HEK293 (cell line): ENCODE data around the gene GALNT13.

Experiments
- CTCF ChIA-PET: fragments of 350-600 bp; formaldehyde crosslinking; extraction: SDS; loops from one replicate; lab custom pipeline; 2021; ENCODE audit warnings: antibody characterized with exemption; lab: Yijun Ruan, JAX
- POLR2A ChIA-PET: fragments of 300-600 bp; formaldehyde crosslinking; extraction: SDS; loops from one replicate; lab custom pipeline; 2020; ENCODE audit warnings: antibody characterized with exemption, inconsistent platforms; lab: Yijun Ruan, JAX
- H3K27ac ChIP-seq: fragments of 200-500 bp; sonication (Bioruptor generic); 2 replicates; pipeline ENCODE4 v1.5.1; 2014; ENCODE audit warnings: low read depth, low read length, control low read depth, inconsistent platforms; ENCODE audit errors: extremely low read depth
- H3K36me3 ChIP-seq, 2 experiments: fragments of 200-500 bp in 1 of 2; sonication (Bioruptor generic) in 1 of 2; 1 replicate in 1 of 2; 2 replicates in 1 of 2; pipeline ENCODE4 v1.5.1; 2014 to 2017; ENCODE audit warnings: inconsistent platforms in 2 of 2, low read length in 2 of 2; ENCODE audit not compliant: control insufficient read depth in 2 of 2, insufficient read depth in 1 of 2
- H3K4me1 ChIP-seq: fragments of 200-500 bp; sonication (Bioruptor generic); 2 replicates; pipeline ENCODE4 v1.5.1; 2014; ENCODE audit warnings: mild to moderate bottlenecking, low read length, inconsistent platforms; ENCODE audit not compliant: control insufficient read depth, insufficient read depth
- H3K4me3 ChIP-seq: 2 replicates; pipeline ENCODE4 v1.5.1; 2011; ENCODE audit warnings: low read depth, mild to moderate bottlenecking, control low read depth, low read length, moderate library complexity
- H3K9me3 ChIP-seq: fragments of 200-500 bp; sonication (Bioruptor generic); 2 replicates; pipeline ENCODE4 v1.5.1; 2014; ENCODE audit warnings: low read depth, low read length, inconsistent platforms; ENCODE audit not compliant: control insufficient read depth, insufficient read depth
- BCL11A ChIP-seq: fragments of 450-650 bp; formaldehyde crosslinking; IDR thresholded peaks from 2 replicates; pipeline ENCODE4 v1.5.1; 2016; ENCODE audit warnings: low read depth, missing biosample characterization, missing genetic modification characterization
- HOXA7 ChIP-seq: sonication (generic); formaldehyde crosslinking; IDR thresholded peaks from 2 replicates; pipeline ENCODE4 v1.8.1; 2022; ENCODE audit warnings: missing genetic modification reagents, borderline replicate concordance
- MYNN ChIP-seq: fragments of 450-650 bp; formaldehyde crosslinking; IDR thresholded peaks from 2 replicates; pipeline ENCODE4 v1.5.1; 2016; ENCODE audit warnings: missing biosample characterization, missing genetic modification characterization, borderline replicate concordance
- SALL2 ChIP-seq: fragments of 450-650 bp; formaldehyde crosslinking; IDR thresholded peaks from 2 replicates; pipeline ENCODE4 v1.5.0; 2017; ENCODE audit warnings: missing biosample characterization, mild to moderate bottlenecking, missing genetic modification characterization, borderline replicate concordance
- SP2 ChIP-seq: fragments of 450-650 bp; formaldehyde crosslinking; IDR thresholded peaks from 2 replicates; pipeline ENCODE4 v1.5.1; 2016; ENCODE audit warnings: missing biosample characterization, missing genetic modification characterization
- ZFP37 ChIP-seq: fragments of 450-650 bp; formaldehyde crosslinking; IDR thresholded peaks from 2 replicates; pipeline ENCODE4 v1.5.1; 2016; ENCODE audit warnings: missing biosample characterization, missing genetic modification characterization
- ZFP69B ChIP-seq: fragments of 450-650 bp; formaldehyde crosslinking; IDR thresholded peaks from 2 replicates; pipeline ENCODE4 v1.5.1; 2016; ENCODE audit warnings: missing biosample characterization, missing genetic modification characterization
- ZIC2 ChIP-seq: fragments of 450-650 bp; formaldehyde crosslinking; IDR thresholded peaks from 2 replicates; pipeline ENCODE4 v1.5.1; 2016; ENCODE audit warnings: missing biosample characterization, missing genetic modification characterization
- ZNF157 ChIP-seq: fragments of 450-650 bp; formaldehyde crosslinking; IDR thresholded peaks from 2 replicates; pipeline ENCODE4 v1.5.1; 2016; ENCODE audit warnings: missing biosample characterization, missing genetic modification characterization
- ZNF223 ChIP-seq: fragments of 450-650 bp; formaldehyde crosslinking; IDR thresholded peaks from 2 replicates; pipeline ENCODE4 v1.5.1; 2016; ENCODE audit warnings: missing biosample characterization, missing genetic modification characterization
- ZNF24 ChIP-seq: fragments of 450-650 bp; formaldehyde crosslinking; IDR thresholded peaks from 2 replicates; pipeline ENCODE4 v1.5.1; 2016; ENCODE audit warnings: missing biosample characterization, missing genetic modification characterization
- ZNF248 ChIP-seq: fragments of 450-650 bp; formaldehyde crosslinking; IDR thresholded peaks from 2 replicates; pipeline ENCODE4 v1.5.1; 2017; ENCODE audit warnings: missing biosample characterization, missing genetic modification characterization
- ZNF274 ChIP-seq, 2 experiments: fragments of 200-500 bp in 1 of 2; fragments of 450-650 bp in 1 of 2; sonication (Bioruptor generic) in 1 of 2; formaldehyde crosslinking in 1 of 2; IDR thresholded peaks; 2 replicates each; pipeline versions ENCODE4 v1.5.1 to v1.6.1; 2014 to 2016; ENCODE audit warnings: borderline replicate concordance in 1 of 2, inconsistent platforms in 1 of 2, low read length in 1 of 2, missing biosample characterization in 1 of 2, missing genetic modification characterization in 1 of 2
- ZNF324 ChIP-seq: fragments of 450-650 bp; formaldehyde crosslinking; IDR thresholded peaks from 2 replicates; pipeline ENCODE4 v1.5.1; 2016; ENCODE audit warnings: missing biosample characterization, missing genetic modification characterization
- ZNF416 ChIP-seq: fragments of 450-650 bp; formaldehyde crosslinking; IDR thresholded peaks from 2 replicates; pipeline ENCODE4 v1.5.1; 2016; ENCODE audit warnings: missing biosample characterization, missing genetic modification characterization
- ZNF548 ChIP-seq: fragments of 450-650 bp; formaldehyde crosslinking; IDR thresholded peaks from 2 replicates; pipeline ENCODE4 v1.5.1; 2016; ENCODE audit warnings: missing biosample characterization, missing genetic modification characterization
- ZNF558 ChIP-seq: fragments of 450-650 bp; formaldehyde crosslinking; IDR thresholded peaks from 2 replicates; pipeline ENCODE4 v1.5.1; 2016; ENCODE audit warnings: missing biosample characterization, missing genetic modification characterization
- ZNF791 ChIP-seq: fragments of 450-650 bp; formaldehyde crosslinking; IDR thresholded peaks from 2 replicates; pipeline ENCODE4 v1.5.1; 2016; ENCODE audit warnings: missing biosample characterization, missing genetic modification characterization
- TF ChIP-seq, protein P1 (sequence below): fragments of 450-650 bp; formaldehyde crosslinking; IDR thresholded peaks from 2 replicates; pipeline ENCODE4 v1.5.1; 2017; ENCODE audit warnings: missing biosample characterization, missing genetic modification characterization
- TF ChIP-seq, protein P2 (sequence below): fragments of 450-650 bp; formaldehyde crosslinking; conservative IDR thresholded peaks from 2 replicates; pipeline ENCODE4 v1.5.1; 2016; ENCODE audit warnings: low read depth, missing biosample characterization, missing genetic modification characterization
- TF ChIP-seq, protein P3 (sequence below): fragments of 450-650 bp; formaldehyde crosslinking; IDR thresholded peaks from 2 replicates; pipeline ENCODE4 v1.5.1; 2016; ENCODE audit warnings: missing biosample characterization, missing genetic modification characterization, low read depth
- TF ChIP-seq, protein P4 (sequence below): fragments of 450-650 bp; formaldehyde crosslinking; IDR thresholded peaks from 2 replicates; pipeline ENCODE4 v1.5.1; 2016; ENCODE audit warnings: missing biosample characterization, missing genetic modification characterization
- TF ChIP-seq, protein P5 (sequence below): fragments of 450-650 bp; formaldehyde crosslinking; IDR thresholded peaks from 2 replicates; pipeline ENCODE4 v1.5.1; 2016; ENCODE audit warnings: missing biosample characterization, missing genetic modification characterization

Gene GALNT13

DNA sequence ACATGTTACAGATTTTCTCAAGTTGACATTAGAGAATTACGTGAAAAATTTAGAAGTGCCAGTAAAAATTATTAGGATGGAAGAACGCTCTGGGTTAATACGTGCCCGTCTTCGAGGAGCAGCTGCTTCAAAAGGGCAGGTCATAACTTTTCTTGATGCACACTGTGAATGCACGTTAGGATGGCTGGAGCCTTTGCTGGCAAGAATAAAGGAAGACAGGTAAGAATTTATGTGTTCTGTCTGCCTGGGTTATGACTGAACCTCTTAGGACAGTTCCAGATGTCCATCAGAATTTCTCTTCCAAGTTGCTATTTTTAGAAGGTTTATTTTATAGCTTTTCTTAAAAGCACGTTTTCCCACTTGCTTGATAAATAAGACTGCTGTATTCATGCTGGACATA, 371.0 kb downstream of the GALNT13 start:
- H3K4me3 ChIP-seq: no peak overlapping the region
- ChIA-PET CTCF (no interaction called here), POLR2A (interaction anchor here (0.5 kb wide), 1 partner anchor 789 kb away, joined by 3 read pairs; no protein-coding TSS in a partner anchor)
- H3K4me1 ChIP-seq: no peaks in the 10 kb centered on the region
- TF ChIP-seq SALL2 (tag by site-specific recombination) (no peak), BCL11A (no peak), ZNF558 (tag by site-specific recombination) (no peak), ZNF324 (tag by site-specific recombination) (no peak), ZNF223 (tag by site-specific recombination) (no peak), ZNF548 (no peak), ZNF274 (IDR thresholded peaks at IDR 0.05; ENCODE audit: low read length) (no peak), ZNF274 (tag by site-specific recombination; IDR thresholded peaks at IDR 0.05; ENCODE audit: borderline replicate concordance) (no peak), ZFP37 (tag by site-specific recombination) (no peak), ZFP69B (tag by site-specific recombination) (no peak), HOXA7 (no peak), ZNF24 (no peak), ZNF416 (tag by site-specific recombination) (no peak), ZIC2 (tag by site-specific recombination) (no peak)
- TF ChIP-seq, protein P1, sequence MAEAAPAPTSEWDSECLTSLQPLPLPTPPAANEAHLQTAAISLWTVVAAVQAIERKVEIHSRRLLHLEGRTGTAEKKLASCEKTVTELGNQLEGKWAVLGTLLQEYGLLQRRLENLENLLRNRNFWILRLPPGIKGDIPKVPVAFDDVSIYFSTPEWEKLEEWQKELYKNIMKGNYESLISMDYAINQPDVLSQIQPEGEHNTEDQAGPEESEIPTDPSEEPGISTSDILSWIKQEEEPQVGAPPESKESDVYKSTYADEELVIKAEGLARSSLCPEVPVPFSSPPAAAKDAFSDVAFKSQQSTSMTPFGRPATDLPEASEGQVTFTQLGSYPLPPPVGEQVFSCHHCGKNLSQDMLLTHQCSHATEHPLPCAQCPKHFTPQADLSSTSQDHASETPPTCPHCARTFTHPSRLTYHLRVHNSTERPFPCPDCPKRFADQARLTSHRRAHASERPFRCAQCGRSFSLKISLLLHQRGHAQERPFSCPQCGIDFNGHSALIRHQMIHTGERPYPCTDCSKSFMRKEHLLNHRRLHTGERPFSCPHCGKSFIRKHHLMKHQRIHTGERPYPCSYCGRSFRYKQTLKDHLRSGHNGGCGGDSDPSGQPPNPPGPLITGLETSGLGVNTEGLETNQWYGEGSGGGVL (tag by site-specific recombination): no peak
- TF ChIP-seq, protein P2, sequence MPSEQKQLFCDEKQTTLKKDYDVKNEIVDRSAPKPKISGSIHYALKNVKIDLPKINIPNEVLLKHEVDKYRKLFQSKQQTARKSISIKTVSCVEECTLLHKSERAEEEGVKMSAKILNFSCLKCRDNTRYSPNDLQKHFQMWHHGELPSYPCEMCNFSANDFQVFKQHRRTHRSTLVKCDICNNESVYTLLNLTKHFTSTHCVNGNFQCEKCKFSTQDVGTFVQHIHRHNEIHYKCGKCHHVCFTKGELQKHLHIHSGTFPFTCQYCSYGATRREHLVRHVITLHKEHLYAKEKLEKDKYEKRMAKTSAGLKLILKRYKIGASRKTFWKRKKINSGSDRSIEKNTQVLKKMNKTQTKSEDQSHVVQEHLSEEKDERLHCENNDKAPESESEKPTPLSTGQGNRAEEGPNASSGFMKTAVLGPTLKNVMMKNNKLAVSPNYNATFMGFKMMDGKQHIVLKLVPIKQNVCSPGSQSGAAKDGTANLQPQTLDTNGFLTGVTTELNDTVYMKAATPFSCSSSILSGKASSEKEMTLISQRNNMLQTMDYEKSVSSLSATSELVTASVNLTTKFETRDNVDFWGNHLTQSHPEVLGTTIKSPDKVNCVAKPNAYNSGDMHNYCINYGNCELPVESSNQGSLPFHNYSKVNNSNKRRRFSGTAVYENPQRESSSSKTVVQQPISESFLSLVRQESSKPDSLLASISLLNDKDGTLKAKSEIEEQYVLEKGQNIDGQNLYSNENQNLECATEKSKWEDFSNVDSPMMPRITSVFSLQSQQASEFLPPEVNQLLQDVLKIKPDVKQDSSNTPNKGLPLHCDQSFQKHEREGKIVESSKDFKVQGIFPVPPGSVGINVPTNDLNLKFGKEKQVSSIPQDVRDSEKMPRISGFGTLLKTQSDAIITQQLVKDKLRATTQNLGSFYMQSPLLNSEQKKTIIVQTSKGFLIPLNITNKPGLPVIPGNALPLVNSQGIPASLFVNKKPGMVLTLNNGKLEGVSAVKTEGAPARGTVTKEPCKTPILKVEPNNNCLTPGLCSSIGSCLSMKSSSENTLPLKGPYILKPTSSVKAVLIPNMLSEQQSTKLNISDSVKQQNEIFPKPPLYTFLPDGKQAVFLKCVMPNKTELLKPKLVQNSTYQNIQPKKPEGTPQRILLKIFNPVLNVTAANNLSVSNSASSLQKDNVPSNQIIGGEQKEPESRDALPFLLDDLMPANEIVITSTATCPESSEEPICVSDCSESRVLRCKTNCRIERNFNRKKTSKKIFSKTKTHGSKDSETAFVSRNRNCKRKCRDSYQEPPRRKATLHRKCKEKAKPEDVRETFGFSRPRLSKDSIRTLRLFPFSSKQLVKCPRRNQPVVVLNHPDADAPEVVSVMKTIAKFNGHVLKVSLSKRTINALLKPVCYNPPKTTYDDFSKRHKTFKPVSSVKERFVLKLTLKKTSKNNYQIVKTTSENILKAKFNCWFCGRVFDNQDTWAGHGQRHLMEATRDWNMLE (tag by site-specific recombination): no peak
- TF ChIP-seq, all 188 proteins: peak for 0
- H3K36me3 ChIP-seq: no peaks in the 10 kb centered on the region
- H3K9me3 ChIP-seq: no peaks in the 10 kb centered on the region
- H3K27ac ChIP-seq: no peak overlapping the region

DNA sequence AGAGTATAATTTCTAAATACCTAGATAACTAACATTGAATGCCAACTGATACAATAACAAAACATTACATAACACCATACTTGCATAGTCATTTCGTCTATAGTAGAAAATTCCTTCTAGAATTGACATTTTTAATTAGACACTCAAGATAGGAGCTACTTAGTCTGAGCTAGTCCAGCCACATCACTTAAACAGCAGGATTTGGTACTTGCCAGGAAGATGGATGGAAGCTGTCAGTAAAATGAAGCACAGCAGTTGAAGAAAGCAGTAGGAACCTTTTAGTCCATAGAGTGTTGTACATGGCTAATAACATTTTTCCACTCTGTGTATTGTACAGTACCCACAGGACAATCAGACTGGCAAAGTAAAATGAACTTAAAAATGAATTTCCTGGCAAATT, 372.0 kb downstream of the GALNT13 start:
- Histone ChIP-seq H3K27ac (no peak overlapping the region), H3K36me3 (no peaks in the 10 kb centered on the region), H3K4me1 (no peaks in the 10 kb centered on the region), H3K4me3 (no peak overlapping the region), H3K9me3 (no peaks in the 10 kb centered on the region)
- TF ChIP-seq MYNN (tag by site-specific recombination) (no peak), ZNF223 (tag by site-specific recombination) (no peak), ZNF157 (tag by site-specific recombination) (no peak), SP2 (tag by site-specific recombination) (no peak), ZNF791 (tag by site-specific recombination) (no peak), ZNF248 (tag by site-specific recombination) (no peak)
- TF ChIP-seq, protein P3, sequence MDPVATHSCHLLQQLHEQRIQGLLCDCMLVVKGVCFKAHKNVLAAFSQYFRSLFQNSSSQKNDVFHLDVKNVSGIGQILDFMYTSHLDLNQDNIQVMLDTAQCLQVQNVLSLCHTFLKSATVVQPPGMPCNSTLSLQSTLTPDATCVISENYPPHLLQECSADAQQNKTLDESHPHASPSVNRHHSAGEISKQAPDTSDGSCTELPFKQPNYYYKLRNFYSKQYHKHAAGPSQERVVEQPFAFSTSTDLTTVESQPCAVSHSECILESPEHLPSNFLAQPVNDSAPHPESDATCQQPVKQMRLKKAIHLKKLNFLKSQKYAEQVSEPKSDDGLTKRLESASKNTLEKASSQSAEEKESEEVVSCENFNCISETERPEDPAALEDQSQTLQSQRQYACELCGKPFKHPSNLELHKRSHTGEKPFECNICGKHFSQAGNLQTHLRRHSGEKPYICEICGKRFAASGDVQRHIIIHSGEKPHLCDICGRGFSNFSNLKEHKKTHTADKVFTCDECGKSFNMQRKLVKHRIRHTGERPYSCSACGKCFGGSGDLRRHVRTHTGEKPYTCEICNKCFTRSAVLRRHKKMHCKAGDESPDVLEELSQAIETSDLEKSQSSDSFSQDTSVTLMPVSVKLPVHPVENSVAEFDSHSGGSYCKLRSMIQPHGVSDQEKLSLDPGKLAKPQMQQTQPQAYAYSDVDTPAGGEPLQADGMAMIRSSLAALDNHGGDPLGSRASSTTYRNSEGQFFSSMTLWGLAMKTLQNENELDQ (tag by site-specific recombination): no peak
- TF ChIP-seq, protein P4, sequence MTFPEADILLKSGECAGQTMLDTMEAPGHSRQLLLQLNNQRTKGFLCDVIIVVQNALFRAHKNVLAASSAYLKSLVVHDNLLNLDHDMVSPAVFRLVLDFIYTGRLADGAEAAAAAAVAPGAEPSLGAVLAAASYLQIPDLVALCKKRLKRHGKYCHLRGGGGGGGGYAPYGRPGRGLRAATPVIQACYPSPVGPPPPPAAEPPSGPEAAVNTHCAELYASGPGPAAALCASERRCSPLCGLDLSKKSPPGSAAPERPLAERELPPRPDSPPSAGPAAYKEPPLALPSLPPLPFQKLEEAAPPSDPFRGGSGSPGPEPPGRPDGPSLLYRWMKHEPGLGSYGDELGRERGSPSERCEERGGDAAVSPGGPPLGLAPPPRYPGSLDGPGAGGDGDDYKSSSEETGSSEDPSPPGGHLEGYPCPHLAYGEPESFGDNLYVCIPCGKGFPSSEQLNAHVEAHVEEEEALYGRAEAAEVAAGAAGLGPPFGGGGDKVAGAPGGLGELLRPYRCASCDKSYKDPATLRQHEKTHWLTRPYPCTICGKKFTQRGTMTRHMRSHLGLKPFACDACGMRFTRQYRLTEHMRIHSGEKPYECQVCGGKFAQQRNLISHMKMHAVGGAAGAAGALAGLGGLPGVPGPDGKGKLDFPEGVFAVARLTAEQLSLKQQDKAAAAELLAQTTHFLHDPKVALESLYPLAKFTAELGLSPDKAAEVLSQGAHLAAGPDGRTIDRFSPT (tag by site-specific recombination): no peak
- TF ChIP-seq, protein P5, sequence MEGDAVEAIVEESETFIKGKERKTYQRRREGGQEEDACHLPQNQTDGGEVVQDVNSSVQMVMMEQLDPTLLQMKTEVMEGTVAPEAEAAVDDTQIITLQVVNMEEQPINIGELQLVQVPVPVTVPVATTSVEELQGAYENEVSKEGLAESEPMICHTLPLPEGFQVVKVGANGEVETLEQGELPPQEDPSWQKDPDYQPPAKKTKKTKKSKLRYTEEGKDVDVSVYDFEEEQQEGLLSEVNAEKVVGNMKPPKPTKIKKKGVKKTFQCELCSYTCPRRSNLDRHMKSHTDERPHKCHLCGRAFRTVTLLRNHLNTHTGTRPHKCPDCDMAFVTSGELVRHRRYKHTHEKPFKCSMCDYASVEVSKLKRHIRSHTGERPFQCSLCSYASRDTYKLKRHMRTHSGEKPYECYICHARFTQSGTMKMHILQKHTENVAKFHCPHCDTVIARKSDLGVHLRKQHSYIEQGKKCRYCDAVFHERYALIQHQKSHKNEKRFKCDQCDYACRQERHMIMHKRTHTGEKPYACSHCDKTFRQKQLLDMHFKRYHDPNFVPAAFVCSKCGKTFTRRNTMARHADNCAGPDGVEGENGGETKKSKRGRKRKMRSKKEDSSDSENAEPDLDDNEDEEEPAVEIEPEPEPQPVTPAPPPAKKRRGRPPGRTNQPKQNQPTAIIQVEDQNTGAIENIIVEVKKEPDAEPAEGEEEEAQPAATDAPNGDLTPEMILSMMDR (tag by site-specific recombination): no peak
- ChIA-PET POLR2A (no interaction called here), CTCF (no interaction called here)
